ENCODE results near the gene CHCHD3.

Gene CHCHD3

DNA sequence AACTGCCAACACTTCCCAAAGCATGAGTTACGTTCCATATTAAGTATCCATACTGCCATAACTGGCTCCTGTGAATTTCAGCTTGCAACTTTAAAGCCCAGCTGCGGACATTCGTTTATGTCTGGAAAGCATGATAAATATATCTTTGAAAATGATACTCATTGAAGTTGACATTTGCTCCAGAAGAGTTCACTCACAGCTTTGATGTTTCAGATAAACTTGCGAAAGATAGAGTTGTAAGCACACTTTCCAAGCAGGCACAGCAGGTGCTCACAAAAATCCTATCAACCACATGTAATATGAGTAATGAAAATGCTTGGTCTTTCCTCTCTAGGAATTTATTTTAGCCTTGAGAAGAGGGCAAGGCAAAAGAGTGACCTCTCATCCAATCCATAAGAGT lies 4.5 kb downstream of the CHCHD3 start:
- FAIRE-seq = no peak

DNA sequence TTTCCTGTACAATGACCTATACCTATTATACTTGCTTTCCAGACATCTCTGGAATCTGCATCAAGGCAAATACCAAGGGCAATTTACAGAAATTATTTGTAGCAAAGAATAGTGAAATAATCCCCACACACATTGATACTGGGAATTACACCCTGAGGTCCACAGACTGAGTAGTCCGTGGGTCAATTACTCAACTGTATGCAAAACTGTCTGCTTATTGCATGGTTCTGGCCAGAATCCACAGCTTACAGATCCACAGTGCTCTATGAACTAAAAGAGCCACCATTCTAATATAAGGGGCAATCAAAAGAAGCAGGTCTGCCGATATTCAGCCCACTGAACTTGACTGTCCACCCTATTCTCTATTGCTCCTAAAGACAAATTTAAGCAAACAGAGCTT lies 5.7 kb downstream of the CHCHD3 start:
- FAIRE-seq = no peak

DNA sequence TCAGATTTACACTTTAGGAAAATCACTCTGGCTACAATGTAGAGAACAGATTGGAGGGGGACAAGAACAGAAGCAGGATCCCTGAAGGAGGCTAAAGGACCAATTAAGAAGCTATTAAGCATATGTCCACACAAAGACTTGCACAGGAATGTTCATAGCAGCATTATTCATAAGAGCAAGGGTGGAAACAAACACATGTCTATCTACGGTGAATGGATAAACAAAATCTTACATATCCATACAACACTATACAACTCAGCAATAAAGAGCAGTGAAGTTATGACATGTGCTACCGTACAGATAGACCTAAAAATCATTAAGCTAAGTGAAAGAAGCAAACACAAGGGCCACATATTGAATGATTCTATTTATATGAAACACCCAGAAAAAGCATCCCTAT lies 10.4 kb downstream of the CHCHD3 start:
- no peak for FAIRE-seq

DNA sequence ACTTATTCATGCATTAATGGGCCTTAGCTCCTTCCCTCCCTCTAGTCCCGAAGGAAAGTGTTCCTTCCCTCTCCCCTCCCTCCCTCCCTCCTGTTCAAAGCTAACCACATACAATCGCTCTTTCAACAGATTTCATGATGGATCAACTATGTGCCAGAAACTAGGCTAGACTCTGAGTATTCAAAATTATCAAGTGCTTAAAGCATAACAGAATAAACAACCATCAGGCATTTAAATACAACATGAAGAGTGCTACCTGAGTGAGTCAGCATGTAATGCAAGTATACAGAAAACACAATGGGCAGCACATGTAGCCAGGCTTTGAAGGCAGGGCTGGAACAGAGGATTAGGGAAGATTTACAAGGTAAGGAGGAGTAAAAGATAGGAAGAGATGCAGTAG lies 11.3 kb downstream of the CHCHD3 start:
- no peak for FAIRE-seq

- peak; percentile 21 for FAIRE-seq
Measured at GRCh38 chr7:133065301-133065700, 16.6 kb downstream of the CHCHD3 start.

DNA sequence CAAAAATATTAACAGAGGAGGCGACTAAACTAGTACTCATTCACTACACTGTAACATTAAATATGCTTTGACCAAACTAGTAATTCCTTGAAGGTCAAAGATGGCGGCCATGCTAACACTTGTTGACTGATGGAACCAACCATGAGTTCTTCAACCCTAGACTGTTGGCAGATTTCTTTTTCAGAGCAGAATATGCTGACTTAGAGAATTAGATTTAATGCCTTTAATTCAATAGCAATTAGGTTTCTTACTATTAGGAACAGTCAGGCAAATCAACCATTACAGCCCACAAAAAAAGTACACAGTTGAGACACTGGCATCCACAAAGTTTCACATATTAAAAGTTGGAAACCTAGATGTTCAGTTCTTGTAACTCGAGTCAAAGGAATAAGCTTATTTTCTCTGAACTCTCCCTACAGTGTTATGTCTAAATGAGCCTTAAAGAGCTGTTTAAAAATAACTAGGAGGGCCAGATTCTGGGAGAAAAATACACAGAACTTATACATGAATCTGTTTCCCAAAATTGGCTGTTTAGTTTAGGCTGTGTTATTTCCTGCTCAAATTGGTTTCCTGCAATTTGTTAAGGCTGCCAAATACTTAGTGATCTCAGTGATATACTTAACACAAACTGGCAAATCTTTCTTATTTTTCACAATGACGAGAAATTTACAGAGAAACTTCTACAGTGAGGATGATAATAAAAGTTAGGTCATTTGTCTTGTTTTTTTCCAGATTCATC lies 17.6 kb downstream of the CHCHD3 start:
- no peak for FAIRE-seq

GRCh38 chr7:133061792-133062191 lies 20.1 kb downstream of the CHCHD3 start:
- FAIRE-seq = no peak

- FAIRE-seq = no peak
Measured at GRCh38 chr7:133061357-133061756, 20.5 kb downstream of the CHCHD3 start.

DNA sequence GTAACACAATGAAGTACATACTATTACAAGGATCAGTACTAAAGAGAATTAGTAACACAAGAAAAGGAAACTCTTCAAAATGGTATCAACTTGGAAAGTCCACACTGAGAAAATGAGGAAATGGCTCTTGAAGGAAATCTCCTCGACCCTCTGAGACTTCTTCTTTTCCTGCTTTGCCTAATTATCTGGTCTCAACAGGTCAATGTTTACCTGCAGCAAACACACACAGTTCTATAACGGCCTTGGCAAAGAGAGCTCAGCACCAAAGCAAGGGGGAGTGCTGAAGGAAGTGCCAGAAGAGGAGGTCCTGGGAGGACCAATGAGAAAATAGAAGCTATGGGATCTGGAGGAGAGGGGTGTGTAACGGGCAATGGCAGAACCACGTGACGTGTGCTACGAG lies 21.9 kb downstream of the CHCHD3 start:
- no peak for FAIRE-seq

DNA sequence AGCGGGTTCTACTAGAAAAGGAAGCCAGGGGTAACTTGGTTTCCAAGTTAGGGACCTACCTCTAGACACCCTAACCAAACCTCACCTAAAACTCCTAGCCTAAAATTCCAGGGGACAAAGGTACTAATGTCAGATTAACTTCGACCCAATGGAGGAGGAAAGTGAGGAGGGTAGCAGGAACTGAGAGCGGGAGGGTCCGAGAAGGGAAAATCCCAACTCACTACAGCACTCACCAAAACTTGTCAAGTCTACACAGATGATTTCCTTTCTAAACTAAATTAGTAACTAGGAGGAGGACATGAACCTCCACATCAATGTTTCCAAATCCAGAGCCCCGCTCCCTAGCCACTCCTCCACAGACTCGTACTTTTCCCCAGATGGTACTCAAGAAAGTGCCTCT lies 22.6 kb downstream of the CHCHD3 start:
- FAIRE-seq = no peak

DNA sequence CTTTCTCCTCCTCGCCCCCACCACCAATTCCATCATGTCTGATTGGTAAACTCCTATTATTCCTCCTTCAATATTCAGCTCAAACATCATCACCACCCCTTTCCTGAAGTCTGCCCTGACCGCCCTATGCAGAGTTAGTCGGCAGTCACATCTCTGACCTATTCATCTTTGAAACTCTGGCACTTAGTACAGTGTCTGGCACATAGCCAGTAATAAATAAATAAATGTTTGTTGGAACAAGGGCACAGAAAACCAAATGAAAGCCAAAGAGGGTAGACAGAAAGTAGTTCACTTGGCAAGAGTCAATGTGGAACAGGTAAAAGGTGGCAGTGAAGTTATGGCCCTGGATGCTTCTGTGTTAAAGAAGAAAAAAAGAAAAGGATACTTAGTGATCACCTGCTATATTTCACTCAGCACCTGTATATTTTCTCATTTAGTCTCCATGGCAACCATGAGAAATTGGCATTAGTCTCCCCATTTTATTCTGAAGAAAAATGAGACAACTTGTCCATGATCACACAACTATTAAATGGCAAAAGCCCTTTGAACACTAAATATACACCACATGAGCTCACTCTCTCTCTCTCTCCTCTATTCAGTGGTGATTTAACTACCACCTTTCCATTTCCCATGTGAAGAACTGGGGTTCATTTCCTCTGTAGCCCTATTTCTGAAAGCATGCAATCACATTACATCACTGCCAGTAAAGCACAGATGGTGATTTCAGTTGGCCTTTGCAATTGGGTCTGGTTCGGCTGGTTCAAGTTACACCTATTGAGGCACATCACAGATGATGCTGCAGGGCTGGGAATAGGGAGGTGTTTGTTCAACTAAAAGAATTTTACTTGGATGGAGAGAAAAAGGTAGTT lies 25.3 kb downstream of the CHCHD3 start:
- FAIRE-seq = no peak

- FAIRE-seq = no peak
Measured at GRCh38 chr7:133054162-133054840, 27.6 kb downstream of the CHCHD3 start.

DNA sequence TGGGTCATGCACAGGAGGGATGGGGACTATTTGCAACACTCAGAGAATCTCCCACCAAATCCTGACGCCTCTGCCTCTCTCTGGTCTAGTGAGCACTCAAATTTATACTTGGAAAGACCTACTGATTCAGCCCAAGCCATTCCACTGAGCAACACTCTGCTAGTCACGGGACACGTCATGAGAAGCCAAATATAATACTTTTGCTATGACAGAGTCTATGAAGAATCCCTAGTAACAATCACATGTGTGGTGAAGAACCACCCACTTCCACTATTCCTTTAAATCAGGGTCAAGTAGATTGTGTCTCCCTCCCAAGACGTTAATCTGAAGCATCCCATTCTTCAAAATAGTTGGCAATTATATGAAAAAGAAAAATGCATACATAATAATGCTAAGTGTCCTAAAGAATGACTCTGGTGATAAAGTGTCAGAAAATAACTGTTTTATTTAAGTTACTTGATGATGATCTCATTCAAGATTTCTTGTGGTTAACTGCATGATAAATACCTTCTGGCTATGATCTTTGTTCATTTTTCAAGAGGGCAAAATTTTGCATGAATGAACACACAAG lies 28.5 kb downstream of the CHCHD3 start:
- no peak for FAIRE-seq

DNA sequence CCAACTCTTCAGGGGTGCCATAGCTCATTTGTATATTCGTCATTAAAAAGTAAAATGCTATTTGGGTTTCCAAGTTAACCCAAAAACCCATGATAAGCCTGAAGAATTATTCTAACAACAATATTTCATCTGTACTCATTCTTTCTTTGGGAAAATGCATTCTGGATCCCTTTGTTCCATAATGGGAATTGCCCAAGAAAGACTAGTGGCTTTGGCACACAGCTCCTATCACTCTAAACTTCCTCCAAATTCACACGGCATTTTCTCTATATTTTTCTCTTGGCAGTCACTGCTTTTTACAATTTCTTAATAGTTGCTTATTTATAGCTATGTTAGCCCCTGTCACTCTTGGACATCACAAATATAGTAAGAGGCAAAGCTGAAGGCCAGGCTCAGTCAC lies 29.1 kb downstream of the CHCHD3 start:
- no peak for FAIRE-seq

- no peak for FAIRE-seq
Measured at GRCh38 chr7:133052401-133052756, 29.5 kb downstream of the CHCHD3 start.

- no peak for FAIRE-seq
Measured at GRCh38 chr7:133051719-133052400, 30.0 kb downstream of the CHCHD3 start.

- no peak for FAIRE-seq
Measured at GRCh38 chr7:133051066-133051465, 30.8 kb downstream of the CHCHD3 start.

DNA sequence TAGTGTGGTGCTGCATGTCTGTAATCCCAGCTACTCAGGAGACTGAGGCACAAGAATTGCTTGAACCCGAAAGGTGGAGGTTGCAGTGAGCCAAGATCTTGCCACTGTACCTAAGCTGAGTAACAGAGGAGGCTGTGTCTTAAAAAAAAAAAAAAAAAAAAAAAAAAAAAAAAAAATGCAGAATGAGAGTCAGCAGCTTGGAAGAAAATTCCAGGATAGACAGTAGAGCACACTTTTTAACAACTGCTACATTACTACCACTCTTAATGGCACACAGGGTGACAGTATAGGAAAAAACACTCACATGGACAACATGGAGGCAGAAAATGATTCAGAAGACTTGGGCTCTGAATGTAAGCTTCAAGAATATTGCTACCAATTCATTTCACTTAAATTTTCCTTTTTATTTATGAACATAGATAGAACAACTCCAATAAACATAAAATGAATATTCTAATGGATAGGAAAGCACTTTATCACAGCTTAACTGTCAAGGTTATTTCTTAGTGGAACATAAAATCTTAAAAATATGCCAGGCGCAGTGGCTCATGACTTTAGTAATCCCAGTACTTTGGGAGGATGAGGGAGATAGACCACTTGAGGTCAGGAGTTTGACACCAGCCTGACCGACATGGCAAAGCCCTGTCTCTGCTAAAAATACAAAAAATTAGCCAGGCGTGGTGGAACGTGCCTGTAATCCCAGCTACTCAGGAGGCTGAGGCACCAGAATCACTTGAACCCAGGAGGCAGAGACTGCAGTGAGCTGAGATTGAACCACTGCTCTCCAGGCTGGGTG lies 31.5 kb downstream of the CHCHD3 start:
- no peak for FAIRE-seq

DNA sequence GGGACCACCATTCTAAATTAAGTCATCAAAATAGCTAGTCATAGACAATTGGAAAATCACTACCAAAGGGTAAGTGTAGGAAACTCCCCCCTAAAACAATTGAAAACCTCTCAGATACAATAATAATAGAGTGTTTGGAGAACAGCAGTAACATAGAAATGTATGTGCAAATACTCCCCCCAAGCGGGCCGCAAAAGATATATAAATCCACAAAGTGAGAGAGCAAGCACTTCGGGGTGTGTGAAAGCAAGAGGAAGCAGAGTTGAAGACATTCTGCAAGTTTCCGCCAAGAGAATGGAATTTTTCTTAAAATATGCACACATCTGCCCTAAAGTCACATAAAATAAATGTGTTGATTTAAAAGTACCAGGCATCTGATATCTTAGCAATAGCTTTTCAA lies 33.3 kb downstream of the CHCHD3 start:
- FAIRE-seq = no peak

DNA sequence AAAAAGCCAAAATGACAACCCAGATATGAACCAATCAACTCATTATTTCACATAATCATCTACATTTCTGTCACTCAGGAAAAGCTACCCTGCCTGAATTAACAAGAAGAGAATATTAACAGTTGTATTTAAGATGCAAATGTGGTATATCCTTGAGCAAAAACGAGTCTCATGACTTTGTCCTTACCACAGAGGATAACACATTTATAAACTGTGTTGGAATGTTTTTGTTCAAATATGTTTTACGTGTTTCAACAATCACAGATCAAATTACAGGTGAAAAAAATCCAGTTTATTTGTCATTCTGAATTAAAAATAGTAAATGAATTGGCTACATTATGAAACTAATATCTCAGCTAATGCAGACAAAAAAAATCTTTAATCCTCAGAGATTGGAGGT lies 34.6 kb downstream of the CHCHD3 start:
- no peak for FAIRE-seq

DNA sequence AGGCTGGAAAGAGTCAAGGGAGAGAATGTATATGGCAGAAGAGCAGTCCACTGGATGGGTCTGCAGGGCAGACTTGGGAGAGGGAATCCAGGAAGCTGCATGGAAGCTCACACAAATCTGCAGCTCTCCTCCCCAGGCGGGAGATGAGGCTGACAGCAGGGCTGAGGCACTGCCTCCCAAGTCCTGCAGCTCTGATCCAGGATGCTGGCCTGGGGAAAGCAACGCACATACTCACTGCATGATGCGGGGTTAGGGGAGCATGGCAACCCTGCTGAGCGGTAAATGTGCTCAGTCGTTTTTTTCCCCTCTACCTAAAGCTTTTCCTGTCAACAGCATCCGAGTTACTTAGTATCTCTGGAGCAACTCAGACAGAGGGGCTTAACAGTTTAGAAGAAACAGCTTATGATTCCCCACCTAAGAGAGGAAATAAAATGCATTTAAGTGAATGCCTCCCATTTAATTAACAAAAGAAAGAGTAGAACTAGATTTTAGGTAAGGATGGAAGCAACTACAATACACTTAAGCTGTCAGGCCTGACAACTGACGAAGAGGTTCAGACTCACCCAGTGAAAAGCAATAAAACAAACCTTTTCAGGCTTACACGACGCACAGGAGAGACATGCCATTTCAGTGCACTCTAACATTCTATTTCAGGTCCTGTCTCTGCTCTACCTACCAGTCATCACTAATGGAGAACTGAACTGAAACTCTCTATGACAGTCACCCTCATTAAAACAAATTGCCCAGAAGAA lies 37.0 kb downstream of the CHCHD3 start:
- FAIRE-seq = no peak
